ENCODE measurements around the gene PFN3.

PFN3 gene, protein sequence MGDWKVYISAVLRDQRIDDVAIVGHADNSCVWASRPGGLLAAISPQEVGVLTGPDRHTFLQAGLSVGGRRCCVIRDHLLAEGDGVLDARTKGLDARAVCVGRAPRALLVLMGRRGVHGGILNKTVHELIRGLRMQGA

DNA sequence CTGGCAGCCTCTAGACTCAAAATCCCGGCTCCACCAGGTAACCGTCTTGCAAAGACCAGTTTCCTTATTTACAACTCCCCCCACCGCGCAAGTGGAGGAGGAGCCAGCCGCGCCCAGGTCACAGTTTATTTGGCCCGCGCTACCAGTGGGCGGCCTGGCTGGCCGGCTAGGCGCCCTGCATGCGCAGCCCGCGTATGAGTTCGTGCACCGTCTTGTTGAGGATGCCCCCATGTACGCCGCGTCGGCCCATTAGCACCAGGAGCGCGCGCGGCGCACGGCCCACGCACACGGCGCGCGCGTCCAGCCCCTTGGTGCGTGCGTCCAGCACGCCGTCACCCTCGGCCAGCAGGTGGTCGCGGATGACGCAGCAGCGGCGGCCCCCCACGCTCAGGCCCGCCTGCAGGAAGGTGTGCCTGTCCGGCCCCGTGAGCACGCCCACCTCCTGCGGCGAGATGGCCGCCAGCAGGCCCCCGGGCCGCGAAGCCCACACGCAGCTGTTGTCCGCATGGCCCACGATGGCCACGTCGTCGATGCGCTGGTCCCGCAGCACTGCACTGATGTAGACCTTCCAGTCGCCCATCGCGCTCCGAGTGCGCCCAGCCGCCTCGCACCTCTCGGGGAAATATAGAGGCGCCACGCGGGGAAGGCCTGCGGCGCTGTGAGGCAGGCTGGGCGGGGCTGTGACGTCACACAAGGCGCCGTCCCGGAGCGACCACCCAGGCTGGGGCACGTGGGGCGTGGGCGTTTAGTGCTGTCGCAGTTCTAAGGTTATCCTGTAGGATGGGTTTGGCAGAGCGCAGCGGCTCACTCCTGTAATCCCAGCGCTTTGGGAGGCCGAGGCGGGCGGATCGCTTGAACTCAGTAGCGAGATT lies at the start of gene PFN3:
PFN3 (minus strand) TSS at position 665 of the 872 bp plus-strand sequence; CDS start at position 580, 85 bp downstream.
- Histone ChIP-seq H3K4me3 (no peak within 1 kb of the TSS), H3K4me1 (peaks cover 31 to 54% (median 49%) of the 10 kb centered on the region in 10 experiments), H3K36me3 (no peaks in the 10 kb centered on the region), H4K20me1 (peaks cover 0 to 22% (median 0%) of the 10 kb centered on the region in 11 experiments; a peak in 2 of 22 replicates), H3K27ac (no peak within 1 kb of the TSS), H3K4me2 (peak within 1 kb of the TSS in 10 of 11 experiments; percentile 3 to 100 (median 68); a peak in 19 of 22 replicates), H3K27me3 (peaks cover 31 to 41% (median 38%) of the 10 kb centered on the region in 11 experiments), H3K9ac (peak within 1 kb of the TSS in 2 of 11 experiments; percentile 29 to 36; a peak in 2 of 22 replicates), H3K9me3 (replicated peaks in 1 of 11) (no peaks in the 10 kb centered on the region)
- no peak for TF ChIP-seq Cebpa-rat (IDR thresholded peaks at IDR 0.05)

DNA sequence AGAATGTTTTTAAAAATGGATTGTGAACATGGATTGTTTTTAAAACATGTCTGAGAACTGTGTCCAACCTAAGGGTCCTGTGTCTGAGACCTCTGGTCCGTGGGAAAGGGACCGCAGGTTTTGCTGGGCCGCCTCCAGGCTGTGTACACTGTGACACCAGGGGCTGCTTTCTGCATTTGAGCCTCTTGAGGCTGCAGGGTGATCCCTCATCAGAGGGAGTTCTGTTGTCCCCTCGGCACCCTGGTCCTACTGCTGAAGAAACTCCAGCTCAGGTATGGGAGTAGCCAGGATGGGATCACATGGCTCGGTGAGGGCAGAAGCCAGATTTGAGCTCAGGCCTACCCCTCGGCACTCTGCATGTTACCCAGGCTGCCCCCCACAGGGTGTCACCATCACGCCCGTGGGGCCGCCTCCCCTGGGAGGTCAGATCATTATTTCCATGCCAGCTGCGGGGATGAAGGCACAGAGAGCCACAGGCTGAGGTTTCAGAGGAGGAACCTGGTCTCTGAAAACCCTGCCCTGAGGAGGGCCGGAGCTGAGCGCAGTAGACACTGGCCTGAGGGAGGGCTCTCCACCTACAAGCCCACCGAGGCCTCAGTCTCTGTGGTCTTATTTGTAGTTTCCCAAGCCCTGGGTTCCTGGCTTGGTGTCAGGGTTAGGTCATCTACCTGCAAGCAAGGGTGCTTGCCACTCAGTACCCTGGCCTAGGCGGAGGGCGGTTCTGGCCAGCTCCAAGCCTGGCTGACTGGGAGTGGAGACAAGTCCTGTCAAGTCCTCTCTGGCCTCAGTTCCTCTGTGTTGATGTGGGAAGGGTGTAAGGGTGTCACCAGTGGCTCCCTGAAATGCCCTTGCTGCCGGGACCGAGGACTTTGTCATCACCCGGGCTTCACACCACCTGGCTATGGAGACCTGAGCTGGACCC lies 48.9 kb upstream of the PFN3 start:
- peaks cover 56 to 88% (median 84%) of the 10 kb centered on the region in 10 experiments for H3K4me1 ChIP-seq
- peaks cover 0 to 76% (median 43%) of the 10 kb centered on the region in 11 experiments; a peak in 18 of 22 replicates for H4K20me1 ChIP-seq
- peak overlapping the region in 7 of 11 experiments; percentile 10 to 92 (median 88); a peak in 14 of 22 replicates for H3K27ac ChIP-seq
- no peaks in the 10 kb centered on the region for H3K9me3 ChIP-seq (replicated peaks in 1 of 11)
- H3K4me2 ChIP-seq, result peak overlapping the region; percentile 86 to 100 (median 97)
- 0 out of 22 replicates have a peak, but pooled peaks cover 0 to 9% (median 0%) of the 10 kb centered on the region in 11 experiments for H3K27me3 ChIP-seq
- TF ChIP-seq Cebpa-rat (IDR thresholded peaks at IDR 0.05), result no peak
- peak overlapping the region in 2 of 10 experiments; percentile 18 to 74; a peak in 1 of 20 replicates for H3K4me3 ChIP-seq
- H3K9ac ChIP-seq, result peak overlapping the region in 9 of 11 experiments; percentile 11 to 93 (median 89); a peak in 16 of 22 replicates
- no peaks in the 10 kb centered on the region; a peak in 1 of 22 replicates for H3K36me3 ChIP-seq

DNA sequence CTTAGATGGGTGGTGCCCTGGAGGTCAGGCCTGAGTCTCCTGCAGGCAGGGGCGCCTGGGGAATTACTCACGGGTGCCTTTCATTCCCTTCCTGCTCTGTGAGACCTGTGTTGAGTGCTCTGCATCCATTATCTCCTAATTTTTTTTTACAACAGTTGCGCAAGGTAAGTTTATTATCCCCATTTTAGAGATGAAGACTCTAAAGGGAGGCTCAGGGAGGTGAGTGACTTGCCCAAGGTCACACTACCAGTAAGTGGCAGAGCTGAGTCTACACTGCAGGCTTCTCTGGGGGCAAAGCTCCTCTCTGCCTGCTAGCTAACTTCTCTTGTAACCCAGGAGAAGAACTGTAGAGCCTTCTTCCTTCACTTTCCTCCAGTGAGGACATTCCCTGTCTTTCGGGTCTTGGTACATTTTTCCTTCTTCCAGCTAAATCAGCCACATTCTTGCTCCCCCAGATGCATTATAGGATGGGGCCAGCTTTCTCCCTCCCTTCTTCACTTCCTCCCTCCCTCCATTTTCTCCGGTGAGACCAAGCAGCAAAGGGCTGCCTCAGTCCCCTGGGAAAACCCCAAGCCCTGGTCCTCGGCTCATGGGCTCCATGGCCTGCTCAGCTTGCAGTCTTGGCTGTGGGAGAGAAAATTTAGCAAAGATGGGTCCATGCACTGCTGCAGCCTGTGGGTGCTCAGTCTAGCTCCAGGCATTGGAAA lies 47.9 kb upstream of the PFN3 start:
- Histone ChIP-seq H3K27me3 (0 out of 22 replicates have a peak, but pooled peaks cover 0 to 5% (median 0%) of the 10 kb centered on the region in 11 experiments), H3K4me1 (peaks cover 53 to 89% (median 85%) of the 10 kb centered on the region in 10 experiments), H3K36me3 (peaks cover 0 to 8% (median 5%) of the 10 kb centered on the region in 11 experiments; a peak in 14 of 22 replicates), H3K4me2 (peak overlapping the region; percentile 86 to 100 (median 97)), H4K20me1 (peaks cover 3 to 77% (median 44%) of the 10 kb centered on the region in 11 experiments; a peak in 20 of 22 replicates), H3K27ac (peak overlapping the region in 9 of 11 experiments; percentile 66 to 92 (median 87); a peak in 18 of 22 replicates), H3K9ac (peak overlapping the region in 10 of 11 experiments; percentile 50 to 93 (median 88); a peak in 18 of 22 replicates), H3K9me3 (replicated peaks in 1 of 11) (no peaks in the 10 kb centered on the region), H3K4me3 (peak overlapping the region in 8 of 10 experiments; percentile 34 to 78 (median 70); a peak in 15 of 20 replicates)
- peak in 7 of 11 experiments; percentile 24 to 78 (median 36); a peak in 7 of 22 replicates for TF ChIP-seq Cebpa-rat (IDR thresholded peaks at IDR 0.05)

DNA sequence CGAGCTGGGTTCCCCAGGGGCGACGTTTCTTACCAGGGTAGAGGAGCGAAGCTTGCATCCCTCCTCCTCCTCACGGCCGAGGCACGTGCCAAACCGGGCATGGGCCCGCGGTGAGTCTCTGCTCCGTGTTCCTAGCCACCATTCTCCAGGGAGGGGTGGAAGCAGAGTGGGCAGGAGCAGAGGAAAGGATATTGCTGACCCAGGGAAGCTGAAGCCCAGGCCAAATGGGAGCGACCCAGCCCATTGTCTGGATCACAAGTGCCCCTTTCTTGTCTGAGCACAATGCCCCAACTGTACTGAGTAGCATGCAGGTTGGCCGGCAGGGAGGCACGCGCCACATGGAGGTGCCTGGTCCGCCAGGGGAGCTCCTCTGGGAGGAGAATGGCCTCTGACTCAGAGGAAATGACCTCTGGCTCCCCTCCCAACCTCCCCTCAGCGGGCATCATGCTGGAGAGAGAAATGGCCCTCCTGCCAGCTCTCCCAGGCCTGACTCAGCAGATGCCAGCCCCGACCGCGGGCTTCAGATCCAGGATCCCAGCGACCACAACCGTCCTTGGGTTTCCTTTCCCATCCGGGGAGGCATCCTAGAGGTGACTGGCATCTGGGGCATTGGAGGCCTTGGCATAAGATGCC lies 47.3 kb upstream of the PFN3 start:
- Histone ChIP-seq H3K4me3 (peak overlapping the region in 9 of 10 experiments; percentile 34 to 78 (median 68); a peak in 17 of 20 replicates), H4K20me1 (peaks cover 10 to 77% (median 44%) of the 10 kb centered on the region in 11 experiments; a peak in 20 of 22 replicates), H3K4me2 (peak overlapping the region; percentile 86 to 100 (median 97)), H3K9ac (peak overlapping the region in 10 of 11 experiments; percentile 50 to 93 (median 88); a peak in 19 of 22 replicates), H3K9me3 (replicated peaks in 1 of 11) (no peaks in the 10 kb centered on the region), H3K36me3 (peaks cover 4 to 15% (median 12%) of the 10 kb centered on the region in 11 experiments; a peak in 20 of 22 replicates), H3K27me3 (no peaks in the 10 kb centered on the region), H3K27ac (peak overlapping the region in 9 of 11 experiments; percentile 66 to 92 (median 87); a peak in 18 of 22 replicates), H3K4me1 (peaks cover 50 to 89% (median 83%) of the 10 kb centered on the region in 10 experiments)
- TF ChIP-seq Cebpa-rat (IDR thresholded peaks at IDR 0.05), result no peak; a peak in 1 of 22 replicates

DNA sequence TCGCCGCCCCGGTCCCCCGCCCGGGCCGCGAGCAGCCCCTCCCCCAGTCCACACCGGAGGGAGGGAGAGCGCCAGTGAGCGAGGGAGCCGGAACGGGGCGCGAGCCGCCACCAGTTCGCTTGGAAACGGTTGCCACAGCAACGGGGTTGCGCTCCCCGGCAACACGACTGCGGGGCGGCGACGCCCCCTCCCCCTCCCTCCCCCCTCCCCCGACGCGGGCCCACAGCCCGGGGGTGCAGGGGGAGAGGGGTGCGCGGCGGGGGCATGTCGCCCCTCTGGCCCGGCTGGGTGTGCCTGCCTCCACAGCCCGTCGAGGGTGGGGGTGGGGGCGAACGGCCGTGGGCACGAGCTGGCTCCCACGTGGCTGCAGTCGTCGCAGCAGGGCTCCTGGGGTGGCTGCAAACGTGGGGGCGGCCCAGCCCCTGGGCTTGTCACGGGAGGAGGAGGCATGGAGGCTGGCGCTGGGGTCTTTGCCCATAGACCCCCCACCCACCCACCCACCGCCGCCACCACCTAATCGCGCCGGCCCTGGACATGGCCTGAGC lies 46.7 kb upstream of the PFN3 start:
- TF ChIP-seq Cebpa-rat (IDR thresholded peaks at IDR 0.05), result no peak
- H4K20me1 ChIP-seq, result peaks cover 16 to 78% (median 44%) of the 10 kb centered on the region in 11 experiments; a peak in 20 of 22 replicates
- H3K4me3 ChIP-seq, result peak overlapping the region; percentile 63 to 78 (median 72)
- H3K9ac ChIP-seq, result peak overlapping the region; percentile 78 to 93 (median 87)
- H3K4me1 ChIP-seq, result peaks cover 50 to 84% (median 78%) of the 10 kb centered on the region in 10 experiments
- H3K4me2 ChIP-seq, result peak overlapping the region; percentile 86 to 100 (median 97)
- H3K27me3 ChIP-seq, result no peaks in the 10 kb centered on the region
- peak overlapping the region; percentile 14 to 92 (median 87); a peak in 20 of 22 replicates for H3K27ac ChIP-seq
- H3K36me3 ChIP-seq, result peaks cover 10 to 20% (median 18%) of the 10 kb centered on the region in 11 experiments; a peak in 21 of 22 replicates
- H3K9me3 ChIP-seq (replicated peaks in 1 of 11), result no peaks in the 10 kb centered on the region

DNA sequence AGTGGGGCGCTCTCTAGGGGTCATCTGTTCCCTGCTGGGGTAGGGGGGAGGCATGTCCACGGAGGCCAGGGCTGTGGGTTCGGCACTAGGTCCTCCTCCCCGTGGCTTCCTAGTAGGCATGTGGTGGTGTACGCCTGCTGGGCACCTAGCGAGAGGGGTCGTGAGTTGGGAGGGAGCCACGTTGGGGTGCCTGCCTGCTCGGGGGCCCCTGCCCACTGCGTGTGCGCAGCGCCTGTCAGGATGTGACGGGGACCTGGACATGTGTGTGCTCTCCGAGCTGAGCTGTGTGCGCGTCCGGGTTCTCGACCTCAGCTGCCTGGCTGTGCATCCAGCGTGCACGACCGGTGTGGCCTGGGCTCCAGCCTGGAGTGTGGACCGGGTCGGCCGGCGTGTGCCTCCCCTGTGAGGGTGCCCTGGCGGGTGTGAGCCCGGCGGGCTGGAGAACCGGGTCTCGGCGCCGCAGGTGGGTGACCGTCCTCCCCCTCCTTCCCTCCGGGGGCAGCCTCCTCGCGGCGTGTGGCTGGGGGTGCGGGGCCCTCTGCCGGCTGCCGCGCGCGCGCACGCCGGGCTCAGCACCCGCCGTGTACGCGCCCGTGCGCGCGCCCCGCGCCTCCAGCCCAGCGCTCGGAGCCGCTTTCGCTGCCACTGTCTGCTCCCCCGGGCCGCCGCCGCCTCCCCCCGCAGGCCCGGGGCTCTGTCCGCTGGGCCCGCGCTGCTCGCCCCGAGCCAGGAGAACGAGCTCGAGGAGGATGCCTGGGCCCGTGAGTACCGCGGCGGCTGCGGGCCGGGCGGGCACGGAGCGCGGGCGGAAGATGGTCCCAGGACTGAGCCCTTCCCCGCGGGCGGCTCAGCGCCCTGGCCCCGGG lies 46.0 kb upstream of the PFN3 start, which contains the start of gene PRR7:
PRR7 (plus strand) TSS at position 615 of the 866 bp plus-strand sequence. CDS start 8,254 bp downstream, outside the sequence.
- H3K4me2 ChIP-seq, result peak within 1 kb of the TSS; percentile 86 to 100 (median 97)
- peaks cover 17 to 85% (median 49%) of the 10 kb centered on the region in 11 experiments; a peak in 20 of 22 replicates for H4K20me1 ChIP-seq
- H3K4me1 ChIP-seq, result peaks cover 50 to 78% (median 72%) of the 10 kb centered on the region in 10 experiments
- H3K36me3 ChIP-seq, result peaks cover 17 to 27% (median 25%) of the 10 kb centered on the region in 11 experiments
- TF ChIP-seq Cebpa-rat (IDR thresholded peaks at IDR 0.05), result no peak
- peak within 1 kb of the TSS; percentile 78 to 93 (median 87) for H3K9ac ChIP-seq
- peak within 1 kb of the TSS; percentile 63 to 78 (median 72) for H3K4me3 ChIP-seq
- H3K27me3 ChIP-seq, result no peaks in the 10 kb centered on the region
- no peaks in the 10 kb centered on the region for H3K9me3 ChIP-seq (replicated peaks in 1 of 11)
- peak within 1 kb of the TSS; percentile 14 to 92 (median 87); a peak in 20 of 22 replicates for H3K27ac ChIP-seq
